ENCODE results near the gene HNF1A. TPM values are rescaled to one million over a fixed set of nuclear protein-coding genes. Genes with fewer than 3 reads are reported as not detected.
A peak's percentile ranks its signal among the peaks of the same experiment; 100 is the strongest.

Gene HNF1A
- total and polyA plus RNA-seq, 2 donors (not counting 1 experiment from before 2014, with no cell fraction given), result not detected

GRCh38 chr12:120972870-120973543 is 5.3 kb upstream of the HNF1A start:
- Histone ChIP-seq H3K9ac (ENCODE audit: insufficient read depth, low read length) (no peak overlapping the region), H3K36me3 (ENCODE audit: control insufficient read depth, insufficient read depth, low read length) (no peaks in the 10 kb centered on the region), H3K4me2 (ENCODE audit: extremely low read depth, insufficient read depth, low read length) (no peak overlapping the region), H3K79me2 (ENCODE audit: control insufficient read depth, insufficient read depth, low read length) (no peaks in the 10 kb centered on the region), H4K20me1 (ENCODE audit: control insufficient read depth, extremely low read depth, insufficient read depth, low read length) (no peaks in the 10 kb centered on the region), H2AFZ (ENCODE audit: low read length) (no peak overlapping the region), H3K9me3 (ENCODE audit: control insufficient read depth, insufficient read depth, low read depth, low read length) (no peaks in the 10 kb centered on the region), H3K27me3 (ENCODE audit: control insufficient read depth, insufficient read depth, low read length) (no peaks in the 10 kb centered on the region), H3K4me1 (ENCODE audit: control insufficient read depth, extremely low read depth, insufficient read depth, low read length) (no peaks in the 10 kb centered on the region), H3K4me3 (replicated peaks in 1 of 4; ENCODE audit: control extremely low read depth in 1 of 4, insufficient read depth in 1 of 4, low read depth in 3 of 4, low read length in 4 of 4) (no peak overlapping the region), H3K27ac (ENCODE audit: insufficient read depth, low read length) (no peak overlapping the region)
- DNase-seq (ENCODE audit: low read depth in 2 of 2), result peak in 1 of 2 donors; percentile 22
- TF ChIP-seq EZH2 (IDR thresholded peaks at IDR 0.05; ENCODE audit: low read length, missing control alignments) (no peak), CTCF (conservative IDR thresholded peaks at IDR 0.05 in 1 of 2, IDR thresholded peaks at IDR 0.05 in 1 of 2; ENCODE audit: low read depth in 1 of 2, low read length in 2 of 2) (no peak)

- TF ChIP-seq CTCF (conservative IDR thresholded peaks at IDR 0.05 in 1 of 2, IDR thresholded peaks at IDR 0.05 in 1 of 2; ENCODE audit: low read depth in 1 of 2, low read length in 2 of 2), result no peak
- TF ChIP-seq EZH2 (IDR thresholded peaks at IDR 0.05; ENCODE audit: low read length, missing control alignments), result no peak
- Histone ChIP-seq H4K20me1 (ENCODE audit: control insufficient read depth, extremely low read depth, insufficient read depth, low read length) (no peaks in the 10 kb centered on the region), H3K9ac (ENCODE audit: insufficient read depth, low read length) (no peak overlapping the region), H3K27me3 (ENCODE audit: control insufficient read depth, insufficient read depth, low read length) (no peaks in the 10 kb centered on the region), H3K36me3 (ENCODE audit: control insufficient read depth, insufficient read depth, low read length) (no peaks in the 10 kb centered on the region), H3K4me2 (ENCODE audit: extremely low read depth, insufficient read depth, low read length) (no peak overlapping the region), H3K27ac (ENCODE audit: insufficient read depth, low read length) (no peak overlapping the region), H3K4me3 (replicated peaks in 1 of 4; ENCODE audit: control extremely low read depth in 1 of 4, insufficient read depth in 1 of 4, low read depth in 3 of 4, low read length in 4 of 4) (no peak overlapping the region), H3K79me2 (ENCODE audit: control insufficient read depth, insufficient read depth, low read length) (no peaks in the 10 kb centered on the region), H2AFZ (ENCODE audit: low read length) (no peak overlapping the region), H3K9me3 (ENCODE audit: control insufficient read depth, insufficient read depth, low read depth, low read length) (no peaks in the 10 kb centered on the region), H3K4me1 (ENCODE audit: control insufficient read depth, extremely low read depth, insufficient read depth, low read length) (no peaks in the 10 kb centered on the region)
- no peak for DNase-seq (ENCODE audit: low read depth in 2 of 2)
Measured at GRCh38 chr12:120977531-120978295, 630 bp upstream of the HNF1A start.

- Histone ChIP-seq H3K4me1 (ENCODE audit: control insufficient read depth, extremely low read depth, insufficient read depth, low read length) (no peaks in the 10 kb centered on the region), H2AFZ (ENCODE audit: low read length) (no peak overlapping the region), H3K27ac (ENCODE audit: insufficient read depth, low read length) (no peak overlapping the region), H3K36me3 (ENCODE audit: control insufficient read depth, insufficient read depth, low read length) (no peaks in the 10 kb centered on the region), H3K27me3 (ENCODE audit: control insufficient read depth, insufficient read depth, low read length) (no peaks in the 10 kb centered on the region), H3K4me2 (ENCODE audit: extremely low read depth, insufficient read depth, low read length) (no peak overlapping the region), H3K79me2 (ENCODE audit: control insufficient read depth, insufficient read depth, low read length) (no peaks in the 10 kb centered on the region), H3K9ac (ENCODE audit: insufficient read depth, low read length) (no peak overlapping the region), H3K4me3 (replicated peaks in 1 of 4; ENCODE audit: control extremely low read depth in 1 of 4, insufficient read depth in 1 of 4, low read depth in 3 of 4, low read length in 4 of 4) (no peak overlapping the region), H3K9me3 (ENCODE audit: control insufficient read depth, insufficient read depth, low read depth, low read length) (no peaks in the 10 kb centered on the region), H4K20me1 (ENCODE audit: control insufficient read depth, extremely low read depth, insufficient read depth, low read length) (no peaks in the 10 kb centered on the region)
- no peak for DNase-seq (ENCODE audit: low read depth in 2 of 2)
- TF ChIP-seq CTCF (conservative IDR thresholded peaks at IDR 0.05 in 1 of 2, IDR thresholded peaks at IDR 0.05 in 1 of 2; ENCODE audit: low read depth in 1 of 2, low read length in 2 of 2) (no peak), EZH2 (IDR thresholded peaks at IDR 0.05; ENCODE audit: low read length, missing control alignments) (no peak)
Measured at GRCh38 chr12:120979220-120979861, 998 bp downstream of the HNF1A start.

Measured in fibroblast of lung (primary cell).